ENCODE results near the gene SLC18A3. TPM values are rescaled to one million over a fixed set of nuclear protein-coding genes. Genes with fewer than 3 reads are reported as not detected.

The SLC18A3 gene
- total RNA-seq, 1 experiment from 2014 or later, result not detected

DNA sequence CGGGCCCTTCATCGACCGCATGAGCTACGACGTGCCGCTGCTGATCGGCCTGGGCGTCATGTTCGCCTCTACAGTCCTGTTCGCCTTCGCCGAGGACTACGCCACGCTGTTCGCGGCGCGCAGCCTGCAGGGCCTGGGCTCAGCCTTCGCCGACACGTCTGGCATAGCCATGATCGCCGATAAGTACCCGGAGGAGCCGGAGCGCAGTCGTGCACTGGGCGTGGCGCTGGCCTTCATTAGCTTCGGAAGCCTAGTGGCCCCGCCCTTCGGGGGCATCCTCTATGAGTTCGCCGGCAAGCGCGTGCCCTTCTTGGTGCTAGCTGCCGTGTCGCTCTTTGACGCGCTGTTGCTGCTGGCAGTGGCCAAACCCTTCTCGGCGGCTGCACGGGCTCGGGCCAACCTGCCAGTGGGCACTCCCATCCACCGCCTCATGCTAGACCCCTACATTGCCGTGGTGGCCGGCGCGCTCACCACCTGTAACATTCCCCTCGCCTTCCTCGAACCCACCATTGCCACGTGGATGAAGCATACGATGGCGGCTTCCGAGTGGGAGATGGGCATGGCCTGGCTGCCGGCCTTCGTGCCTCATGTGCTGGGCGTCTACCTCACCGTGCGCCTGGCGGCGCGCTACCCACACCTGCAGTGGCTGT is 1.2 kb downstream of the SLC18A3 start:
- POLR2A ChIA-PET (ENCODE audit: unreplicated experiment), result no interaction called here
- Histone ChIP-seq H3K9me2 (replicated peaks; ENCODE audit: low read length) (no peaks in the 10 kb centered on the region), H2AFZ (ENCODE audit: low read length) (no peak overlapping the region), H3F3A (ENCODE audit: low read length, unreplicated experiment) (no peaks in the 10 kb centered on the region), H3K9ac (ENCODE audit: low read length) (no peak overlapping the region), H3K27ac (ENCODE audit: low read length) (no peak overlapping the region), H3K9me3 (ENCODE audit: low read length) (no peaks in the 10 kb centered on the region), H3K27me3 (ENCODE audit: low read length) (peaks cover 88% of the 10 kb centered on the region), H3K4me2 (ENCODE audit: low read length) (no peak overlapping the region), H3K36me3 (ENCODE audit: low read depth, low read length) (no peaks in the 10 kb centered on the region), H3K4me1 (ENCODE audit: insufficient read depth, low read length) (no peaks in the 10 kb centered on the region), H3K4me3 (ENCODE audit: low read length) (no peak overlapping the region), H3K79me2 (ENCODE audit: low read length) (no peaks in the 10 kb centered on the region), H4K20me1 (ENCODE audit: low read length) (0 out of 2 replicates have a peak, but pooled peaks cover 8% of the 10 kb centered on the region)
- CTCF ChIA-PET, result no interaction called here
- TF ChIP-seq EZH2phosphoT487 (IDR thresholded peaks at IDR 0.05; ENCODE audit: borderline replicate concordance, low read length) (no peak), EZH2 (IDR thresholded peaks at IDR 0.05; ENCODE audit: low read length, unreplicated experiment) (no peak)
- TF ChIP-seq, protein P1, sequence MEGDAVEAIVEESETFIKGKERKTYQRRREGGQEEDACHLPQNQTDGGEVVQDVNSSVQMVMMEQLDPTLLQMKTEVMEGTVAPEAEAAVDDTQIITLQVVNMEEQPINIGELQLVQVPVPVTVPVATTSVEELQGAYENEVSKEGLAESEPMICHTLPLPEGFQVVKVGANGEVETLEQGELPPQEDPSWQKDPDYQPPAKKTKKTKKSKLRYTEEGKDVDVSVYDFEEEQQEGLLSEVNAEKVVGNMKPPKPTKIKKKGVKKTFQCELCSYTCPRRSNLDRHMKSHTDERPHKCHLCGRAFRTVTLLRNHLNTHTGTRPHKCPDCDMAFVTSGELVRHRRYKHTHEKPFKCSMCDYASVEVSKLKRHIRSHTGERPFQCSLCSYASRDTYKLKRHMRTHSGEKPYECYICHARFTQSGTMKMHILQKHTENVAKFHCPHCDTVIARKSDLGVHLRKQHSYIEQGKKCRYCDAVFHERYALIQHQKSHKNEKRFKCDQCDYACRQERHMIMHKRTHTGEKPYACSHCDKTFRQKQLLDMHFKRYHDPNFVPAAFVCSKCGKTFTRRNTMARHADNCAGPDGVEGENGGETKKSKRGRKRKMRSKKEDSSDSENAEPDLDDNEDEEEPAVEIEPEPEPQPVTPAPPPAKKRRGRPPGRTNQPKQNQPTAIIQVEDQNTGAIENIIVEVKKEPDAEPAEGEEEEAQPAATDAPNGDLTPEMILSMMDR (conservative IDR thresholded peaks at IDR 0.05; ENCODE audit: low read depth, low read length), result no peak
- no TSS peak for BruUV-seq (replicated peaks)
- intact Hi-C loops (cut with micrococcal nuclease), result no loop called here
- ATAC-seq (no peak), DNase-seq (no peak)

DNA sequence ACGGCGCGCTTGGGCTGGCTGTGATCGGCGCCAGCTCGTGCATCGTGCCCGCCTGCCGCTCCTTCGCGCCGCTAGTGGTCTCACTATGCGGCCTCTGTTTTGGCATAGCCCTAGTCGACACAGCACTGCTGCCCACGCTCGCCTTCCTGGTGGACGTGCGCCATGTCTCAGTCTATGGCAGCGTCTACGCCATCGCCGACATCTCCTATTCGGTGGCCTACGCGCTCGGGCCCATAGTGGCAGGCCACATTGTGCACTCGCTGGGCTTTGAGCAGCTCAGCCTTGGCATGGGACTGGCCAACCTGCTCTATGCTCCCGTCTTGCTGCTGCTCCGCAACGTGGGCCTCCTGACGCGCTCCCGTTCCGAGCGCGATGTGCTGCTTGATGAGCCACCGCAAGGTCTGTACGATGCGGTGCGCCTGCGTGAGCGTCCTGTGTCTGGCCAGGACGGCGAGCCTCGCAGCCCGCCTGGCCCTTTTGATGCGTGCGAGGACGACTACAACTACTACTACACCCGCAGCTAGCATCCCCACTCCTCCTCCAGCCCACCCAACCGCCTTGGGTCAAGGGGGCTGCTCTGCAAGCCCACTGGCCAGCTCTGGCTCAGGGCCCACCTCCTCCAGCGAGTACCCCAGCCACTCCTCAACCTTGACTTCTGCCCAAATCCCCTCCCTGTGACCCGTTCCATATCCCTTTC is 1.9 kb downstream of the SLC18A3 start:
- POLR2A ChIA-PET (ENCODE audit: unreplicated experiment), result no interaction called here
- CTCF ChIA-PET, result no interaction called here
- Histone ChIP-seq H3K27me3 (ENCODE audit: low read length) (peaks cover 95% of the 10 kb centered on the region), H2AFZ (ENCODE audit: low read length) (no peak overlapping the region), H4K20me1 (ENCODE audit: low read length) (0 out of 2 replicates have a peak, but pooled peaks cover 8% of the 10 kb centered on the region), H3K9ac (ENCODE audit: low read length) (no peak overlapping the region), H3F3A (ENCODE audit: low read length, unreplicated experiment) (no peaks in the 10 kb centered on the region), H3K36me3 (ENCODE audit: low read depth, low read length) (no peaks in the 10 kb centered on the region), H3K9me3 (ENCODE audit: low read length) (no peaks in the 10 kb centered on the region), H3K4me3 (ENCODE audit: low read length) (no peak overlapping the region), H3K79me2 (ENCODE audit: low read length) (no peaks in the 10 kb centered on the region), H3K4me1 (ENCODE audit: insufficient read depth, low read length) (no peaks in the 10 kb centered on the region), H3K4me2 (ENCODE audit: low read length) (no peak overlapping the region), H3K27ac (ENCODE audit: low read length) (no peak overlapping the region), H3K9me2 (replicated peaks; ENCODE audit: low read length) (no peaks in the 10 kb centered on the region)
- ATAC-seq (no peak), DNase-seq (no peak)
- no peak for TF ChIP-seq EZH2phosphoT487 (IDR thresholded peaks at IDR 0.05; ENCODE audit: borderline replicate concordance, low read length)
- TF ChIP-seq EZH2 (IDR thresholded peaks at IDR 0.05; ENCODE audit: low read length, unreplicated experiment), result no peak
- TF ChIP-seq, protein P1 (conservative IDR thresholded peaks at IDR 0.05; ENCODE audit: low read depth, low read length), result no peak
- no TSS peak for BruUV-seq (replicated peaks)
- intact Hi-C loops (cut with micrococcal nuclease), result no loop called here

Measured in PC-3 (cell line).